ENCODE data around the gene VGLL4.

DNA sequence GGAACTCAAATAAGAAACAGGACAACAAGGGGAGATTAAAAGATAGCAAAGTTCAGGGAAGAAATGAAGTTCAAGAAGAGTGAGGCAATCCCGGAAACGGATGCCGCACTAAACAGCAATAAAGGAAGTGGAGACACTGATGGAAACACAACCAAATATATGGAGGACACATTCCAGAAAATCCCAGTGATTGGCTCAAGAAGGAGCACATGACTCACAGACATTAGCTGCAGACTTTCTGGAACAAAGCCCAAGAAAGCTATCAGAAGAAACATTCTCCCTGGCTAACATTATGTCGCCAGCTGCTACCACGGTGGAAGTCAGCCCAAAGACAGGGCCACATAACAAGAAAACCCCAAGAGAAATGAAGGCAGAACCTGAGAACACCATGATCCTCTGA lies 18.1 kb upstream of the VGLL4 start:
- no peak for TF ChIP-seq ZNF274 (IDR thresholded peaks at IDR 0.05; ENCODE audit: low read depth, low read length)
- no peak for TF ChIP-seq SUZ12 (IDR thresholded peaks at IDR 0.05; ENCODE audit: extremely low read depth, insufficient read depth, insufficient read length)
- TF ChIP-seq YY1 (IDR thresholded peaks at IDR 0.05; ENCODE audit: insufficient read depth, insufficient read length) = no peak
